Myocyte (in vitro differentiated cells): Measurements from ENCODE around the gene RAD51AP1. TPM values are rescaled to one million over a fixed set of nuclear protein-coding genes. Genes with fewer than 3 reads are reported as not detected.

Source experiments
- DNase-seq: peaks from one replicate; pipeline ENCODE4 v3.0.0-alpha.2; 2012; ENCODE audit warnings: low read depth
- total RNA-seq: library from RNA; depleted of rRNA; stranded (reverse); fragments of >200 nt; gene quantifications from 2 replicates; pipeline ENCODE4 v1.2.3, GENCODE V29; 2014

Gene RAD51AP1
- total RNA-seq, 1 donor from 2014 or later = 2.2 TPM

- no peak for DNase-seq
Measured at GRCh38 chr12:4588916-4589315, 50.2 kb downstream of the RAD51AP1 start.

GRCh38 chr12:4589941-4590340 lies 51.3 kb downstream of the RAD51AP1 start:
- DNase-seq = no peak

- no peak for DNase-seq
Measured at GRCh38 chr12:4591180-4591687, 52.5 kb downstream of the RAD51AP1 start.

GRCh38 chr12:4595881-4596280 lies 57.2 kb downstream of the RAD51AP1 start:
- DNase-seq = no peak

GRCh38 chr12:4603421-4603820 lies 64.7 kb downstream of the RAD51AP1 start:
- no peak for DNase-seq

GRCh38 chr12:4603946-4604345 lies 65.3 kb downstream of the RAD51AP1 start:
- DNase-seq = no peak

GRCh38 chr12:4604684-4605193 lies 66.0 kb downstream of the RAD51AP1 start:
- DNase-seq = peak; percentile 91

GRCh38 chr12:4607056-4607455 lies 68.4 kb downstream of the RAD51AP1 start:
- no peak for DNase-seq

- DNase-seq = no peak
Measured at GRCh38 chr12:4609071-4609470, 70.4 kb downstream of the RAD51AP1 start.

Other genes starting within 250 kb of the RAD51AP1 start
- gene TIGAR, start 217.7 kb upstream of the RAD51AP1 start, total RNA-seq = 13.1 and 13.3 TPM in 2 replicates
- gene FGF23, start 159.2 kb upstream of the RAD51AP1 start, total RNA-seq = not detected in 2 replicates
- not detected in 2 replicates for gene FGF6, start 93.1 kb upstream of the RAD51AP1 start, total RNA-seq
- gene DYRK4, start 23.3 kb downstream of the RAD51AP1 start, total RNA-seq = 42.9 and 46.3 TPM in 2 replicates
- gene AKAP3, start 110.2 kb downstream of the RAD51AP1 start, total RNA-seq = 3.1 and 4.2 TPM in 2 replicates
- gene NDUFA9, start 110.2 kb downstream of the RAD51AP1 start, total RNA-seq = 89.4 and 99.4 TPM in 2 replicates
- not detected in 2 replicates for gene GALNT8, start 181.5 kb downstream of the RAD51AP1 start, total RNA-seq